ENCODE data around the gene PDZRN3. TPM values are rescaled to one million over a fixed set of nuclear protein-coding genes. Genes with fewer than 3 reads are reported as not detected.

The PDZRN3 gene
- total and polyA plus RNA-seq, 2 donors from 2014 or later: 9.5 to 13.2 TPM

- no peaks in the 10 kb centered on the region for H3K36me3 ChIP-seq (ENCODE audit: control insufficient read depth in 2 of 3, insufficient read depth in 3 of 3, low read length in 3 of 3)
- no peak for TF ChIP-seq CTCF (IDR thresholded peaks at IDR 0.05; ENCODE audit: borderline replicate concordance, extremely low read depth, insufficient read depth)
- FAIRE-seq (no peak), DNase-seq (no peak)
- H3K4me1 ChIP-seq (ENCODE audit: control insufficient read depth in 2 of 3, insufficient read depth in 2 of 3, low read depth in 1 of 3, low read length in 3 of 3): peaks cover 0 to 4% (median 0%) of the 10 kb centered on the region in 3 donors
- no peak overlapping the region for H3K9ac ChIP-seq (ENCODE audit: low read length in 3 of 3)
- H3K27ac ChIP-seq (ENCODE audit: low read depth in 2 of 2, low read length in 2 of 2): no peak overlapping the region
- intact Hi-C loops (cut with DNase I): no loop called here
- H3K4me3 ChIP-seq (ENCODE audit: low read length in 3 of 3): no peak overlapping the region
- no peaks in the 10 kb centered on the region for H3K27me3 ChIP-seq (ENCODE audit: control insufficient read depth, insufficient read depth, low read length)
- H3K9me3 ChIP-seq (ENCODE audit: control insufficient read depth in 2 of 3, insufficient read depth in 1 of 3, low read length in 3 of 3): no peaks in the 10 kb centered on the region
Measured at GRCh38 chr3:73559749-73560148, 65.0 kb downstream of the PDZRN3 start.

GRCh38 chr3:73558727-73559075, 66.0 kb downstream of the PDZRN3 start:
- H3K27ac ChIP-seq (ENCODE audit: low read depth in 2 of 2, low read length in 2 of 2): no peak overlapping the region
- no peaks in the 10 kb centered on the region for H3K9me3 ChIP-seq (ENCODE audit: control insufficient read depth in 2 of 3, insufficient read depth in 1 of 3, low read length in 3 of 3)
- FAIRE-seq (no peak), DNase-seq (no peak)
- no peaks in the 10 kb centered on the region for H3K27me3 ChIP-seq (ENCODE audit: control insufficient read depth, insufficient read depth, low read length)
- H3K36me3 ChIP-seq (ENCODE audit: control insufficient read depth in 2 of 3, insufficient read depth in 3 of 3, low read length in 3 of 3): no peaks in the 10 kb centered on the region
- no peak overlapping the region for H3K4me3 ChIP-seq (ENCODE audit: low read length in 3 of 3)
- no peak overlapping the region for H3K9ac ChIP-seq (ENCODE audit: low read length in 3 of 3)
- intact Hi-C loops (cut with DNase I): no loop called here
- peaks cover 0 to 4% (median 0%) of the 10 kb centered on the region in 3 donors for H3K4me1 ChIP-seq (ENCODE audit: control insufficient read depth in 2 of 3, insufficient read depth in 2 of 3, low read depth in 1 of 3, low read length in 3 of 3)
- TF ChIP-seq CTCF (IDR thresholded peaks at IDR 0.05; ENCODE audit: borderline replicate concordance, extremely low read depth, insufficient read depth): no peak

GRCh38 chr3:73557986-73558726, 66.6 kb downstream of the PDZRN3 start:
- TF ChIP-seq CTCF (IDR thresholded peaks at IDR 0.05; ENCODE audit: borderline replicate concordance, extremely low read depth, insufficient read depth): no peak
- intact Hi-C loops (cut with DNase I): no loop called here
- H3K4me1 ChIP-seq (ENCODE audit: control insufficient read depth in 2 of 3, insufficient read depth in 2 of 3, low read depth in 1 of 3, low read length in 3 of 3): peaks cover 0 to 4% (median 0%) of the 10 kb centered on the region in 3 donors
- no peak overlapping the region for H3K4me3 ChIP-seq (ENCODE audit: low read length in 3 of 3)
- H3K27me3 ChIP-seq (ENCODE audit: control insufficient read depth, insufficient read depth, low read length): no peaks in the 10 kb centered on the region
- H3K9ac ChIP-seq (ENCODE audit: low read length in 3 of 3): no peak overlapping the region
- FAIRE-seq (no peak), DNase-seq (no peak)
- H3K27ac ChIP-seq (ENCODE audit: low read depth in 2 of 2, low read length in 2 of 2): no peak overlapping the region
- H3K9me3 ChIP-seq (ENCODE audit: control insufficient read depth in 2 of 3, insufficient read depth in 1 of 3, low read length in 3 of 3): no peaks in the 10 kb centered on the region
- no peaks in the 10 kb centered on the region for H3K36me3 ChIP-seq (ENCODE audit: control insufficient read depth in 2 of 3, insufficient read depth in 3 of 3, low read length in 3 of 3)
